HAP-1 (cell line): ENCODE results near the gene PGF.
A peak's percentile ranks its signal among the peaks of the same experiment; 100 is the strongest.

Experiments used
- DNase-seq, 2 experiments: peaks; one replicate each; pipeline ENCODE4 v3.0.0-alpha.2; 2016 to 2020; ENCODE audit warnings: low spot score in 2 of 2
- H3K27me3 ChIP-seq: fragments of 250-450 bp; sonication (Bioruptor Pico); 2 replicates; pipeline ENCODE4 v1.5.1; 2020; ENCODE audit warnings: low read depth, mild to moderate bottlenecking, moderate library complexity
- H3K36me3 ChIP-seq: fragments of 250-450 bp; sonication (Bioruptor Pico); replicated peaks from 2 replicates; pipeline ENCODE4 v1.5.1; 2020; ENCODE audit warnings: mild to moderate bottlenecking
- H3K4me1 ChIP-seq: fragments of 250-450 bp; sonication (Bioruptor Pico); 2 replicates; pipeline ENCODE4 v1.5.1; 2020; ENCODE audit warnings: mild to moderate bottlenecking
- H3K4me3 ChIP-seq: fragments of 250-450 bp; sonication (Bioruptor Pico); 2 replicates; pipeline ENCODE4 v1.5.1; 2020; ENCODE audit warnings: mild to moderate bottlenecking, moderate library complexity
- H3K9me3 ChIP-seq: fragments of 250-450 bp; sonication (Bioruptor Pico); 2 replicates; pipeline ENCODE4 v1.5.1; 2020; ENCODE audit warnings: mild to moderate bottlenecking, moderate library complexity
- in situ Hi-C: fragments of 300-500 bp; cut with MboI; formaldehyde crosslinking; loops from 3 replicates; pipeline ENCODE4 v1.14.3; 2020; ENCODE audit warnings: low sequenced_read_pairs, inconsistent platforms, mixed read lengths

The PGF gene

GRCh38 chr14:74959596-74960180, 4.3 kb upstream of the PGF start:
- no peak for DNase-seq
- in situ Hi-C loops: no loop called here
- Histone ChIP-seq H3K4me3 (no peak overlapping the region), H3K9me3 (no peaks in the 10 kb centered on the region), H3K36me3 (no peaks in the 10 kb centered on the region), H3K27me3 (no peaks in the 10 kb centered on the region), H3K4me1 (peaks cover 2% of the 10 kb centered on the region; the same call in 1 of the 2 replicates)

- no peak for DNase-seq
- no peaks in the 10 kb centered on the region for H3K9me3 ChIP-seq
- no peaks in the 10 kb centered on the region for H3K27me3 ChIP-seq
- H3K4me1 ChIP-seq: peaks cover 2% of the 10 kb centered on the region; the same call in 1 of the 2 replicates
- H3K4me3 ChIP-seq: no peak overlapping the region
- in situ Hi-C loops: no loop called here
- H3K36me3 ChIP-seq: no peaks in the 10 kb centered on the region
These were observed 1.1 kb upstream of the PGF start for GRCh38 chr14:74956280-74957072.

- Histone ChIP-seq H3K4me3 (peak overlapping the region; percentile 42), H3K4me1 (peaks cover 2% of the 10 kb centered on the region; the same call in 1 of the 2 replicates)
- in situ Hi-C loops: no loop called here
These were observed 556 bp upstream of the PGF start for GRCh38 chr14:74956027-74956279.

GRCh38 chr14:74954947-74955228, 509 bp downstream of the PGF start:
- Histone ChIP-seq H3K27me3 (no peaks in the 10 kb centered on the region), H3K36me3 (no peaks in the 10 kb centered on the region), H3K9me3 (no peaks in the 10 kb centered on the region), H3K4me1 (peaks cover 2% of the 10 kb centered on the region; the same call in 1 of the 2 replicates), H3K4me3 (peak overlapping the region; percentile 42)
- no peak for DNase-seq
- in situ Hi-C loops: no loop called here

More at GRCh38 chr14:74956027-74956279, 556 bp upstream of the PGF start:
- Histone ChIP-seq H3K27me3 (no peaks in the 10 kb centered on the region), H3K9me3 (no peaks in the 10 kb centered on the region), H3K36me3 (no peaks in the 10 kb centered on the region)
- DNase-seq: no peak

GRCh38 chr14:74954232-74954946, 1.0 kb downstream of the PGF start:
- Histone ChIP-seq H3K4me3 (peak overlapping the region; percentile 42), H3K36me3 (no peaks in the 10 kb centered on the region), H3K27me3 (no peaks in the 10 kb centered on the region), H3K4me1 (peaks cover 2% of the 10 kb centered on the region; the same call in 1 of the 2 replicates), H3K9me3 (no peaks in the 10 kb centered on the region)
- peak in 1 of 2 experiments; percentile 55 for DNase-seq
- in situ Hi-C loops: no loop called here

GRCh38 chr14:74953686-74954085, 1.7 kb downstream of the PGF start:
- Histone ChIP-seq H3K9me3 (no peaks in the 10 kb centered on the region), H3K27me3 (no peaks in the 10 kb centered on the region), H3K4me1 (peaks cover 2% of the 10 kb centered on the region; the same call in 1 of the 2 replicates), H3K4me3 (no peak overlapping the region), H3K36me3 (no peaks in the 10 kb centered on the region)
- in situ Hi-C loops: no loop called here
- no peak for DNase-seq

- DNase-seq: no peak
- Histone ChIP-seq H3K36me3 (no peaks in the 10 kb centered on the region), H3K27me3 (no peaks in the 10 kb centered on the region), H3K4me1 (peaks cover 2% of the 10 kb centered on the region; the same call in 1 of the 2 replicates), H3K4me3 (no peak overlapping the region), H3K9me3 (no peaks in the 10 kb centered on the region)
- in situ Hi-C loops: no loop called here
These were observed 2.5 kb downstream of the PGF start for GRCh38 chr14:74952697-74953484.

- DNase-seq: no peak
- no peak overlapping the region for H3K4me3 ChIP-seq
- in situ Hi-C loops: no loop called here
- peaks cover 2% of the 10 kb centered on the region; the same call in 1 of the 2 replicates for H3K4me1 ChIP-seq
- H3K27me3 ChIP-seq: no peaks in the 10 kb centered on the region
- H3K9me3 ChIP-seq: no peaks in the 10 kb centered on the region
- H3K36me3 ChIP-seq: no peaks in the 10 kb centered on the region
These were observed 3.2 kb downstream of the PGF start for GRCh38 chr14:74952180-74952665.

- Histone ChIP-seq H3K4me1 (peaks cover 2% of the 10 kb centered on the region; the same call in 1 of the 2 replicates), H3K36me3 (no peaks in the 10 kb centered on the region), H3K4me3 (no peak overlapping the region), H3K9me3 (no peaks in the 10 kb centered on the region), H3K27me3 (no peaks in the 10 kb centered on the region)
- no peak for DNase-seq
- in situ Hi-C loops: no loop called here
These were observed 3.8 kb downstream of the PGF start for GRCh38 chr14:74951443-74952179.

- no peak overlapping the region for H3K4me3 ChIP-seq
- H3K9me3 ChIP-seq: no peaks in the 10 kb centered on the region
- DNase-seq: no peak
- in situ Hi-C loops: no loop called here
- H3K4me1 ChIP-seq: peaks cover 2% of the 10 kb centered on the region; the same call in 1 of the 2 replicates
- H3K36me3 ChIP-seq: no peaks in the 10 kb centered on the region
- H3K27me3 ChIP-seq: no peaks in the 10 kb centered on the region
These were observed 4.5 kb downstream of the PGF start for GRCh38 chr14:74950795-74951442.

GRCh38 chr14:74949859-74950573, 5.4 kb downstream of the PGF start:
- Histone ChIP-seq H3K27me3 (no peaks in the 10 kb centered on the region), H3K4me3 (no peak overlapping the region), H3K4me1 (no peaks in the 10 kb centered on the region), H3K9me3 (no peaks in the 10 kb centered on the region), H3K36me3 (no peaks in the 10 kb centered on the region)
- in situ Hi-C loops: loop anchor here (25.0 kb wide), 1 partner anchor 137 kb away; no protein-coding TSS in a partner anchor
- no peak for DNase-seq

GRCh38 chr14:74949191-74949601, 6.2 kb downstream of the PGF start:
- H3K36me3 ChIP-seq: no peaks in the 10 kb centered on the region
- no peaks in the 10 kb centered on the region for H3K9me3 ChIP-seq
- in situ Hi-C loops: loop anchor here (25.0 kb wide), 1 partner anchor 138 kb away; no protein-coding TSS in a partner anchor
- DNase-seq: no peak
- H3K4me3 ChIP-seq: no peak overlapping the region
- H3K27me3 ChIP-seq: no peaks in the 10 kb centered on the region
- H3K4me1 ChIP-seq: no peaks in the 10 kb centered on the region
